Glutamatergic neuron (in vitro differentiated cells): ENCODE measurements around the gene TBC1D14. TPM values are rescaled to one million over a fixed set of nuclear protein-coding genes. Genes with fewer than 3 reads are reported as not detected.

Experiments
- DNase-seq: peaks from one replicate; pipeline ENCODE4 v3.0.0; 2022
- H3K27ac Mint-ChIP-seq: one replicate; pipeline ENCODE4 v1.8.0; 2020; ENCODE audit warnings: mild to moderate bottlenecking, mixed read lengths, inconsistent platforms; ENCODE audit not compliant: unreplicated experiment
- H3K27me3 Mint-ChIP-seq: one replicate; pipeline ENCODE4 v1.8.0; 2020; ENCODE audit warnings: mild to moderate bottlenecking, moderate library complexity, mixed read lengths, inconsistent platforms; ENCODE audit not compliant: unreplicated experiment
- H3K36me3 Mint-ChIP-seq: one replicate; pipeline ENCODE4 v1.8.0; 2020; ENCODE audit warnings: mild to moderate bottlenecking, mixed read lengths, inconsistent platforms; ENCODE audit not compliant: unreplicated experiment
- H3K4me1 Mint-ChIP-seq: one replicate; pipeline ENCODE4 v1.8.0; 2020; ENCODE audit warnings: mild to moderate bottlenecking, low read depth, mixed read lengths, inconsistent platforms; ENCODE audit not compliant: unreplicated experiment
- H3K4me3 Mint-ChIP-seq: one replicate; pipeline ENCODE4 v1.8.0; 2020; ENCODE audit warnings: mild to moderate bottlenecking, mixed read lengths, inconsistent platforms; ENCODE audit not compliant: unreplicated experiment
- H3K9me3 Mint-ChIP-seq: one replicate; pipeline ENCODE4 v1.8.0; 2020; ENCODE audit warnings: mild to moderate bottlenecking, moderate library complexity, mixed read lengths, inconsistent platforms; ENCODE audit not compliant: unreplicated experiment
- CTCF ChIP-seq: fragments of 200-600 bp; sonication (generic); IDR thresholded peaks from one replicate; pipeline ENCODE4 v1.5.0; 2021; ENCODE audit not compliant: partially characterized antibody, unreplicated experiment
- total RNA-seq: library from RNA; stranded (reverse); fragmentation: NEBNext Ultra II Directional; extraction: Animal tissue kit (Norgen Biotek cat#: 25700); gene quantifications from one replicate; pipeline ENCODE4 v1.2.1, GENCODE V29; 2021; ENCODE audit not compliant: unreplicated experiment

Gene TBC1D14
- total RNA-seq, 1 donor from 2014 or later: 82.2 TPM

GRCh38 chr4:6893449-6894085, 16.1 kb upstream of the TBC1D14 start:
- DNase-seq: no peak
- Mint-ChIP-seq H3K36me3 (no peaks in the 10 kb centered on the region), H3K4me1 (peaks cover 1% of the 10 kb centered on the region), H3K27me3 (no peaks in the 10 kb centered on the region), H3K27ac (no peak overlapping the region), H3K9me3 (peaks cover 1% of the 10 kb centered on the region), H3K4me3 (no peak overlapping the region)
- no peak for TF ChIP-seq CTCF

- Mint-ChIP-seq H3K4me1 (peaks cover 1% of the 10 kb centered on the region), H3K4me3 (no peak overlapping the region), H3K36me3 (no peaks in the 10 kb centered on the region), H3K27ac (no peak overlapping the region), H3K9me3 (peaks cover 1% of the 10 kb centered on the region), H3K27me3 (no peaks in the 10 kb centered on the region)
- TF ChIP-seq CTCF: no peak
- DNase-seq: no peak
These were observed 15.5 kb upstream of the TBC1D14 start for GRCh38 chr4:6894086-6894478.

GRCh38 chr4:6894528-6895498, 14.8 kb upstream of the TBC1D14 start:
- no peak for DNase-seq
- peaks cover 1% of the 10 kb centered on the region for H3K4me1 Mint-ChIP-seq
- no peaks in the 10 kb centered on the region for H3K36me3 Mint-ChIP-seq
- no peak for TF ChIP-seq CTCF
- H3K27ac Mint-ChIP-seq: no peak overlapping the region
- H3K9me3 Mint-ChIP-seq: peaks cover 1% of the 10 kb centered on the region
- no peaks in the 10 kb centered on the region for H3K27me3 Mint-ChIP-seq
- no peak overlapping the region for H3K4me3 Mint-ChIP-seq

- H3K36me3 Mint-ChIP-seq: no peaks in the 10 kb centered on the region
These were observed 13.6 kb upstream of the TBC1D14 start for GRCh38 chr4:6896035-6896434.

More at GRCh38 chr4:6896035-6896434, 13.6 kb upstream of the TBC1D14 start:
- H3K9me3 Mint-ChIP-seq: peaks cover 1% of the 10 kb centered on the region
- no peak overlapping the region for H3K27ac Mint-ChIP-seq
- peaks cover 5% of the 10 kb centered on the region for H3K27me3 Mint-ChIP-seq
- DNase-seq: no peak
- H3K4me1 Mint-ChIP-seq: peaks cover 1% of the 10 kb centered on the region
- no peak overlapping the region for H3K4me3 Mint-ChIP-seq
- TF ChIP-seq CTCF: no peak
